Stimulated activated CD4-positive, alpha-beta T cell treated with anti-CD3 and anti-CD28 coated beads, Interleukin-15, amount 100 ng/mL, for 24 hours (primary cell): Measurements from ENCODE around the gene RALA.
"Not testable (repeated sequence)": the region's sequence is repeated elsewhere in the genome, so short reads cannot be mapped to it uniquely, and the experiment has no call there.

Source experiments
- DNase-seq: peaks from one replicate; pipeline ENCODE4 v3.0.0-alpha.2; 2020

The RALA gene

GRCh38 chr7:39735903-39736302, 112.5 kb downstream of the RALA start:
- peak; percentile 34 for DNase-seq

- DNase-seq, result peak; percentile 56
Observed at GRCh38 chr7:39741942-39742623, 118.7 kb downstream of the RALA start.

- no peak for DNase-seq
Observed at GRCh38 chr7:39744620-39745019, 121.2 kb downstream of the RALA start.

GRCh38 chr7:39745320-39745719, 121.9 kb downstream of the RALA start:
- DNase-seq, result no peak

- peak; percentile 65 for DNase-seq
Observed at GRCh38 chr7:39746103-39746819, 122.9 kb downstream of the RALA start.

- no peak for DNase-seq
Observed at GRCh38 chr7:39749177-39749576, 125.8 kb downstream of the RALA start.

GRCh38 chr7:39749717-39750116, 126.3 kb downstream of the RALA start:
- no peak for DNase-seq

- DNase-seq, result no peak
Observed at GRCh38 chr7:39750253-39751077, 127.1 kb downstream of the RALA start.

- not testable (repeated sequence) for DNase-seq
Observed at GRCh38 chr7:39753237-39753636, 129.9 kb downstream of the RALA start.

- DNase-seq, result no peak
Observed at GRCh38 chr7:39753823-39754325, 130.5 kb downstream of the RALA start.

- DNase-seq, result no peak
Observed at GRCh38 chr7:39754326-39755120, 131.2 kb downstream of the RALA start.

GRCh38 chr7:39757604-39758003, 134.2 kb downstream of the RALA start:
- DNase-seq, result no peak
